SK-N-SH treated with all-trans-retinoic acid at 6 μM for 48 hours (cell line): Measurements from ENCODE around the gene SNW1.

ENCODE experiments used
- ATAC-seq: fragments of 200-7000 bp; cut with Tn5 transposase; 3 replicates; pipeline ENCODE4 v1.9.1; 2020; ENCODE audit warnings: mild to moderate bottlenecking, moderate library complexity
- BACH2 ChIP-seq: fragments of 250-450 bp; sonication (Bioruptor Pico); IDR thresholded peaks from 2 replicates; pipeline ENCODE4 v1.9.0; 2021; ENCODE audit warnings: mild to moderate bottlenecking, borderline replicate concordance
- CSDC2 ChIP-seq: fragments of 250-450 bp; sonication (Bioruptor Pico); IDR thresholded peaks from 2 replicates; pipeline ENCODE4 v1.5.0; 2020; ENCODE audit warnings: mild to moderate bottlenecking, moderate library complexity
- ESRRG ChIP-seq: fragments of 250-450 bp; sonication (Bioruptor Pico); IDR thresholded peaks from 2 replicates; pipeline ENCODE4 v1.6.1; 2021; ENCODE audit warnings: mild to moderate bottlenecking
- OSR1 ChIP-seq: fragments of 250-450 bp; sonication (Bioruptor Pico); IDR thresholded peaks from 2 replicates; pipeline ENCODE4 v1.8.0; 2022; ENCODE audit warnings: moderate library complexity, mild to moderate bottlenecking, inconsistent platforms
- RARB ChIP-seq: fragments of 250-450 bp; sonication (Bioruptor Pico); IDR thresholded peaks from 2 replicates; pipeline ENCODE4 v1.8.0; 2021; ENCODE audit warnings: mild to moderate bottlenecking, moderate library complexity
- TCF4 ChIP-seq: fragments of 250-450 bp; sonication (Bioruptor Pico); IDR thresholded peaks from 2 replicates; pipeline ENCODE4 v1.8.0; 2021; ENCODE audit warnings: mild to moderate bottlenecking, moderate library complexity, borderline replicate concordance
- TOX ChIP-seq: fragments of 250-450 bp; sonication (Bioruptor Pico); IDR thresholded peaks from 2 replicates; pipeline ENCODE4 v1.8.0; 2021; ENCODE audit warnings: mild to moderate bottlenecking, moderate library complexity, borderline replicate concordance
- ZC3H10 ChIP-seq: fragments of 250-450 bp; sonication (Bioruptor Pico); IDR thresholded peaks from 2 replicates; pipeline ENCODE4 v1.5.1; 2021; ENCODE audit warnings: mild to moderate bottlenecking, moderate library complexity
- ZFP3 ChIP-seq: fragments of 250-450 bp; sonication (Bioruptor Pico); IDR thresholded peaks from 2 replicates; pipeline ENCODE4 v1.5.0; 2020; ENCODE audit warnings: mild to moderate bottlenecking, moderate library complexity
- ZFP30 ChIP-seq: fragments of 450-650 bp; formaldehyde crosslinking; IDR thresholded peaks from 2 replicates; pipeline ENCODE4 v1.5.0; 2022; ENCODE audit warnings: mild to moderate bottlenecking, moderate library complexity
- ZNF565 ChIP-seq: fragments of 450-650 bp; formaldehyde crosslinking; conservative IDR thresholded peaks from 2 replicates; pipeline ENCODE4 v1.5.0; 2020; ENCODE audit warnings: low read depth, mild to moderate bottlenecking, moderate library complexity
- ZNF70 ChIP-seq: fragments of 450-650 bp; formaldehyde crosslinking; IDR thresholded peaks from 2 replicates; pipeline ENCODE4 v1.5.0; 2020; ENCODE audit warnings: mild to moderate bottlenecking, moderate library complexity
- ZNF8 ChIP-seq: fragments of 450-650 bp; formaldehyde crosslinking; IDR thresholded peaks from 2 replicates; pipeline ENCODE4 v1.5.0; 2020; ENCODE audit warnings: mild to moderate bottlenecking, moderate library complexity
- TF ChIP-seq, protein P1 (sequence below): fragments of 250-450 bp; sonication (Bioruptor Pico); IDR thresholded peaks from 2 replicates; pipeline ENCODE4 v1.5.0; 2020; ENCODE audit warnings: mild to moderate bottlenecking, moderate library complexity
- TF ChIP-seq, protein P2 (sequence below): fragments of 250-450 bp; sonication (Bioruptor Pico); IDR thresholded peaks from 2 replicates; pipeline ENCODE4 v1.5.1; 2020; ENCODE audit warnings: low read depth, mild to moderate bottlenecking, moderate library complexity
- TF ChIP-seq, protein P3 (sequence below): fragments of 250-450 bp; sonication (Bioruptor Pico); IDR thresholded peaks from 2 replicates; pipeline ENCODE4 v1.5.1; 2021; ENCODE audit warnings: mild to moderate bottlenecking, moderate library complexity
- TF ChIP-seq, protein P4 (sequence below): fragments of 250-450 bp; sonication (Bioruptor Pico); IDR thresholded peaks from 2 replicates; pipeline ENCODE4 v1.8.0; 2020; ENCODE audit warnings: mild to moderate bottlenecking, moderate library complexity, borderline replicate concordance

SNW1 gene

DNA sequence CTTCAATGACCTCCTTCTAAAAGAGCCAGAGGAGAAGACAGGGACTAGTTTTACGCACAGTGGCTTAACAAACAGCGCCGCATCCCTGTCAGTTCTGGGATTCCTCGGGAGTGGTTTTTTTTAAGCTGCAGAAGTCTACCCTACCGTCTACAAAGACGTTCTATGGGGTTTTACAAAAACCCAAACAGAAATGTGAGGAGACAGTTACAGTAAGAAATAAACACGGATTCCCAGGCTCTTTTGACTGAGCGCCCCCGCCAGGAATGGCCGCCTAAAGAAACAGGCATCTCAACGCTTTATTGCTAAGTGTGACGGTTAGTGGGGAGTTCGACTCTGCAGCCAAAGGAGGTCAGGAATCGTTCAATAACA lies 53.6 kb downstream of the SNW1 start:
- ATAC-seq: peak; percentile 71
- TF ChIP-seq CSDC2 (no peak), ZNF8 (CRISPR knock-in tag) (no peak), ESRRG (CRISPR knock-in tag) (no peak), ZC3H10 (CRISPR knock-in tag) (no peak), BACH2 (CRISPR knock-in tag) (no peak), TOX (CRISPR knock-in tag) (no peak), ZNF70 (CRISPR knock-in tag) (no peak), ZNF565 (no peak), ZFP3 (CRISPR knock-in tag) (no peak), ZFP30 (CRISPR knock-in tag) (no peak)
- TF ChIP-seq, protein P1, sequence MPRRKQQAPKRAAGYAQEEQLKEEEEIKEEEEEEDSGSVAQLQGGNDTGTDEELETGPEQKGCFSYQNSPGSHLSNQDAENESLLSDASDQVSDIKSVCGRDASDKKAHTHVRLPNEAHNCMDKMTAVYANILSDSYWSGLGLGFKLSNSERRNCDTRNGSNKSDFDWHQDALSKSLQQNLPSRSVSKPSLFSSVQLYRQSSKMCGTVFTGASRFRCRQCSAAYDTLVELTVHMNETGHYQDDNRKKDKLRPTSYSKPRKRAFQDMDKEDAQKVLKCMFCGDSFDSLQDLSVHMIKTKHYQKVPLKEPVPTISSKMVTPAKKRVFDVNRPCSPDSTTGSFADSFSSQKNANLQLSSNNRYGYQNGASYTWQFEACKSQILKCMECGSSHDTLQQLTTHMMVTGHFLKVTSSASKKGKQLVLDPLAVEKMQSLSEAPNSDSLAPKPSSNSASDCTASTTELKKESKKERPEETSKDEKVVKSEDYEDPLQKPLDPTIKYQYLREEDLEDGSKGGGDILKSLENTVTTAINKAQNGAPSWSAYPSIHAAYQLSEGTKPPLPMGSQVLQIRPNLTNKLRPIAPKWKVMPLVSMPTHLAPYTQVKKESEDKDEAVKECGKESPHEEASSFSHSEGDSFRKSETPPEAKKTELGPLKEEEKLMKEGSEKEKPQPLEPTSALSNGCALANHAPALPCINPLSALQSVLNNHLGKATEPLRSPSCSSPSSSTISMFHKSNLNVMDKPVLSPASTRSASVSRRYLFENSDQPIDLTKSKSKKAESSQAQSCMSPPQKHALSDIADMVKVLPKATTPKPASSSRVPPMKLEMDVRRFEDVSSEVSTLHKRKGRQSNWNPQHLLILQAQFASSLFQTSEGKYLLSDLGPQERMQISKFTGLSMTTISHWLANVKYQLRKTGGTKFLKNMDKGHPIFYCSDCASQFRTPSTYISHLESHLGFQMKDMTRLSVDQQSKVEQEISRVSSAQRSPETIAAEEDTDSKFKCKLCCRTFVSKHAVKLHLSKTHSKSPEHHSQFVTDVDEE (CRISPR knock-in tag): no peak
- TF ChIP-seq, protein P2, sequence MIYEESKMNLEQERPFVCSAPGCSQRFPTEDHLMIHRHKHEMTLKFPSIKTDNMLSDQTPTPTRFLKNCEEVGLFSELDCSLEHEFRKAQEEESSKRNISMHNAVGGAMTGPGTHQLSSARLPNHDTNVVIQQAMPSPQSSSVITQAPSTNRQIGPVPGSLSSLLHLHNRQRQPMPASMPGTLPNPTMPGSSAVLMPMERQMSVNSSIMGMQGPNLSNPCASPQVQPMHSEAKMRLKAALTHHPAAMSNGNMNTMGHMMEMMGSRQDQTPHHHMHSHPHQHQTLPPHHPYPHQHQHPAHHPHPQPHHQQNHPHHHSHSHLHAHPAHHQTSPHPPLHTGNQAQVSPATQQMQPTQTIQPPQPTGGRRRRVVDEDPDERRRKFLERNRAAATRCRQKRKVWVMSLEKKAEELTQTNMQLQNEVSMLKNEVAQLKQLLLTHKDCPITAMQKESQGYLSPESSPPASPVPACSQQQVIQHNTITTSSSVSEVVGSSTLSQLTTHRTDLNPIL (CRISPR knock-in tag): no peak
- TF ChIP-seq, protein P3, sequence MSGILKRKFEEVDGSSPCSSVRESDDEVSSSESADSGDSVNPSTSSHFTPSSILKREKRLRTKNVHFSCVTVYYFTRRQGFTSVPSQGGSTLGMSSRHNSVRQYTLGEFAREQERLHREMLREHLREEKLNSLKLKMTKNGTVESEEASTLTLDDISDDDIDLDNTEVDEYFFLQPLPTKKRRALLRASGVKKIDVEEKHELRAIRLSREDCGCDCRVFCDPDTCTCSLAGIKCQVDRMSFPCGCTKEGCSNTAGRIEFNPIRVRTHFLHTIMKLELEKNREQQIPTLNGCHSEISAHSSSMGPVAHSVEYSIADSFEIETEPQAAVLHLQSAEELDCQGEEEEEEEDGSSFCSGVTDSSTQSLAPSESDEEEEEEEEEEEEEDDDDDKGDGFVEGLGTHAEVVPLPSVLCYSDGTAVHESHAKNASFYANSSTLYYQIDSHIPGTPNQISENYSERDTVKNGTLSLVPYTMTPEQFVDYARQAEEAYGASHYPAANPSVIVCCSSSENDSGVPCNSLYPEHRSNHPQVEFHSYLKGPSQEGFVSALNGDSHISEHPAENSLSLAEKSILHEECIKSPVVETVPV (CRISPR knock-in tag): no peak
- TF ChIP-seq, protein P4, sequence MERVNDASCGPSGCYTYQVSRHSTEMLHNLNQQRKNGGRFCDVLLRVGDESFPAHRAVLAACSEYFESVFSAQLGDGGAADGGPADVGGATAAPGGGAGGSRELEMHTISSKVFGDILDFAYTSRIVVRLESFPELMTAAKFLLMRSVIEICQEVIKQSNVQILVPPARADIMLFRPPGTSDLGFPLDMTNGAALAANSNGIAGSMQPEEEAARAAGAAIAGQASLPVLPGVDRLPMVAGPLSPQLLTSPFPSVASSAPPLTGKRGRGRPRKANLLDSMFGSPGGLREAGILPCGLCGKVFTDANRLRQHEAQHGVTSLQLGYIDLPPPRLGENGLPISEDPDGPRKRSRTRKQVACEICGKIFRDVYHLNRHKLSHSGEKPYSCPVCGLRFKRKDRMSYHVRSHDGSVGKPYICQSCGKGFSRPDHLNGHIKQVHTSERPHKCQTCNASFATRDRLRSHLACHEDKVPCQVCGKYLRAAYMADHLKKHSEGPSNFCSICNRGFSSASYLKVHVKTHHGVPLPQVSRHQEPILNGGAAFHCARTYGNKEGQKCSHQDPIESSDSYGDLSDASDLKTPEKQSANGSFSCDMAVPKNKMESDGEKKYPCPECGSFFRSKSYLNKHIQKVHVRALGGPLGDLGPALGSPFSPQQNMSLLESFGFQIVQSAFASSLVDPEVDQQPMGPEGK (CRISPR knock-in tag): no peak

DNA sequence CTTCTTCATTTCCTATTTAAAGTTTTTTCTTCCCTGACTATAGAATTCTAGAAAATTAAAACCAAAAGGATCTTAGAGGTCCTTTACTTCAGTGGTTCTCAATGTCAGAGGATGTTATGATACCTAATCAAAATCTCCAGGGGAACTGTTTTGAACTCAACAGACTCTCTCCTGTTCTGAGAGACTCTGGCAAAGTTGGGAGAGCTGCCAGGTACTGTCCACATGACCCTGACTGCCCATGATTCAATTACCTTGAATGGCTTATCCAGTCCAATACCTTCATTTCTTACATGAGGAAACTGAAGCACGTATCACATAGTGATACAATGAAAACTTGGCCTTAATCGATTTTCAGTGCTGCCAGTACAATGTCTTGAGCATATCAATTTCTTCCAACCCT lies 69.7 kb downstream of the SNW1 start:
- TF ChIP-seq TCF4 (CRISPR knock-in tag): no peak
- no peak for TF ChIP-seq ZFP3 (CRISPR knock-in tag)
- no peak for TF ChIP-seq CSDC2
- no peak for TF ChIP-seq ESRRG (CRISPR knock-in tag)
- TF ChIP-seq, protein P1 (CRISPR knock-in tag): no peak
- no peak for TF ChIP-seq ZNF8 (CRISPR knock-in tag)
- no peak for TF ChIP-seq ZFP30 (CRISPR knock-in tag)
- TF ChIP-seq, protein P3 (CRISPR knock-in tag): no peak
- TF ChIP-seq, protein P4 (CRISPR knock-in tag): no peak
- TF ChIP-seq OSR1 (CRISPR knock-in tag): no peak
- no peak for TF ChIP-seq TOX (CRISPR knock-in tag)
- TF ChIP-seq RARB (CRISPR knock-in tag): no peak
- TF ChIP-seq, all 23 proteins: peak for 0
- ATAC-seq: peak; percentile 60
